ENCODE results near the gene HERPUD1. TPM values are rescaled to one million over a fixed set of nuclear protein-coding genes. Genes with fewer than 3 reads are reported as not detected.

The HERPUD1 gene
- total and polyA plus RNA-seq, 4 donors = 57.8 to 219 (median 118) TPM

DNA sequence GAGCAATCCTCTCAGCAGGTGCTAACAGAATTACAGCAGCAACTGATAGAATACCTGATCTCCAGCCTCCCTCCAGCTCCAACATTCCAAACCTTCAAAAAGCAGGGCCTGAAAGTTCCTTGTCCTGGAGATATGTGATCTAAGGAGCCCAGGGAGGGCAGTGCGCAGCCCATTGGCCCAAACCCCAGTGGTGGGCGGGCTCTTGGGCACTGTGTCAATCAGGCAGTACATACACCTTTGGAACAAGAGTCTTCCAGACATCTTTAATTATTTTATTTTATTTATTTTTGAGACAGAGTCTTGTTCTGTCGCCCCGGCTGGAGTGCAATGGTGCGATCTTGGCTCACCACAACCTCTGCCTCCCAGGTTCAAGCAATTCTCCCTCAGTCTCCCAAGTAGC lies 42.7 kb upstream of the HERPUD1 start (continued):
- TF ChIP-seq, protein P1, sequence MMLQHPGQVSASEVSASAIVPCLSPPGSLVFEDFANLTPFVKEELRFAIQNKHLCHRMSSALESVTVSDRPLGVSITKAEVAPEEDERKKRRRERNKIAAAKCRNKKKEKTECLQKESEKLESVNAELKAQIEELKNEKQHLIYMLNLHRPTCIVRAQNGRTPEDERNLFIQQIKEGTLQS (IDR thresholded peaks at IDR 0.05) = no peak
- TF ChIP-seq EGR1 (IDR thresholded peaks at IDR 0.05; ENCODE audit: low read depth in 2 of 2) (no peak), RXRA (IDR thresholded peaks at IDR 0.05) (no peak), SP1 (IDR thresholded peaks at IDR 0.05) (no peak), HNF4G (IDR thresholded peaks at IDR 0.05) (no peak), NR2F2 (IDR thresholded peaks at IDR 0.05) (no peak), GABPA (IDR thresholded peaks at IDR 0.05 in 1 of 2, conservative IDR thresholded peaks at IDR 0.05 in 1 of 2) (no peak), JUND (IDR thresholded peaks at IDR 0.05) (no peak), HNF4A (conservative IDR thresholded peaks at IDR 0.05) (no peak), TAF1 (conservative IDR thresholded peaks at IDR 0.05) (no peak)
- TF ChIP-seq, protein P2, sequence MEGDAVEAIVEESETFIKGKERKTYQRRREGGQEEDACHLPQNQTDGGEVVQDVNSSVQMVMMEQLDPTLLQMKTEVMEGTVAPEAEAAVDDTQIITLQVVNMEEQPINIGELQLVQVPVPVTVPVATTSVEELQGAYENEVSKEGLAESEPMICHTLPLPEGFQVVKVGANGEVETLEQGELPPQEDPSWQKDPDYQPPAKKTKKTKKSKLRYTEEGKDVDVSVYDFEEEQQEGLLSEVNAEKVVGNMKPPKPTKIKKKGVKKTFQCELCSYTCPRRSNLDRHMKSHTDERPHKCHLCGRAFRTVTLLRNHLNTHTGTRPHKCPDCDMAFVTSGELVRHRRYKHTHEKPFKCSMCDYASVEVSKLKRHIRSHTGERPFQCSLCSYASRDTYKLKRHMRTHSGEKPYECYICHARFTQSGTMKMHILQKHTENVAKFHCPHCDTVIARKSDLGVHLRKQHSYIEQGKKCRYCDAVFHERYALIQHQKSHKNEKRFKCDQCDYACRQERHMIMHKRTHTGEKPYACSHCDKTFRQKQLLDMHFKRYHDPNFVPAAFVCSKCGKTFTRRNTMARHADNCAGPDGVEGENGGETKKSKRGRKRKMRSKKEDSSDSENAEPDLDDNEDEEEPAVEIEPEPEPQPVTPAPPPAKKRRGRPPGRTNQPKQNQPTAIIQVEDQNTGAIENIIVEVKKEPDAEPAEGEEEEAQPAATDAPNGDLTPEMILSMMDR (IDR thresholded peaks at IDR 0.05; ENCODE audit: low read depth, low read length, missing input control) = no peak
- TF ChIP-seq, protein P3, sequence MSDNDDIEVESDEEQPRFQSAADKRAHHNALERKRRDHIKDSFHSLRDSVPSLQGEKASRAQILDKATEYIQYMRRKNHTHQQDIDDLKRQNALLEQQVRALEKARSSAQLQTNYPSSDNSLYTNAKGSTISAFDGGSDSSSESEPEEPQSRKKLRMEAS (IDR thresholded peaks at IDR 0.05) = no peak

DNA sequence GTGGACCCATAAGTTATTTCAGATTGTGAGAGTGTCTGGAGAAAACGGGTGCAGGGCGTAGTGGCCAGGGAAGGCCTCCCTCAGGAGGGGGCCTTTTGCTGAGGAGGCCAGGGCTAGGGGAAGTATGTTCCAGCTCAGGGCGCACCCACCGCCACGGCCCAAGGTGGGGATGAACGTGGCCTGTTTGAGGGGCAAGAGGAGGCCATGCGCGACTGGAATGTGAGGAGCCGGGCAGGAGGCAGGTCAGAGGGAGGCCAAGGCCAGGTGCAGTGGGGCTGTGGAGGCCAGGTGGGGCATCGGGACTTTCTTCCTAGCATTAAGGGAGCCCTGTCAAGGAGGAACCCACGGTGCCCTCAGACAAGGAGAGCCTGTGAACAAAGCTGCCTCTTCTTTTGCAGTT lies 40.3 kb upstream of the HERPUD1 start:
- Histone ChIP-seq H3K9ac (ENCODE audit: low read depth in 1 of 2, low read length in 2 of 2) (no peak overlapping the region), H3K36me3 (ENCODE audit: control insufficient read depth in 4 of 4, insufficient read depth in 3 of 4, low read depth in 1 of 4, low read length in 3 of 4) (no peaks in the 10 kb centered on the region), H3K9me3 (ENCODE audit: control insufficient read depth in 4 of 4, low read length in 3 of 4) (no peaks in the 10 kb centered on the region), H3K4me3 (ENCODE audit: low read depth in 1 of 3, low read length in 3 of 3) (no peak overlapping the region), H3K27me3 (ENCODE audit: control insufficient read depth in 4 of 4, insufficient read depth in 4 of 4, low read length in 3 of 4) (no peaks in the 10 kb centered on the region), H3K27ac (ENCODE audit: low read depth in 1 of 2, low read length in 2 of 2) (no peak overlapping the region), H3K4me1 (ENCODE audit: control insufficient read depth in 4 of 4, insufficient read depth in 4 of 4, low read length in 3 of 4) (peaks cover 0 to 2% (median 0%) of the 10 kb centered on the region in 4 donors)
- no peak for TF ChIP-seq EGR1 (IDR thresholded peaks at IDR 0.05; ENCODE audit: low read depth in 2 of 2)
- no peak for TF ChIP-seq JUND (IDR thresholded peaks at IDR 0.05)
- no peak for TF ChIP-seq GABPA (IDR thresholded peaks at IDR 0.05 in 1 of 2, conservative IDR thresholded peaks at IDR 0.05 in 1 of 2)
- DNase-seq (ENCODE audit: low spot score) = no peak
- WGBS = 89% methylated on average over 11 of the region's 11 CpGs

DNA sequence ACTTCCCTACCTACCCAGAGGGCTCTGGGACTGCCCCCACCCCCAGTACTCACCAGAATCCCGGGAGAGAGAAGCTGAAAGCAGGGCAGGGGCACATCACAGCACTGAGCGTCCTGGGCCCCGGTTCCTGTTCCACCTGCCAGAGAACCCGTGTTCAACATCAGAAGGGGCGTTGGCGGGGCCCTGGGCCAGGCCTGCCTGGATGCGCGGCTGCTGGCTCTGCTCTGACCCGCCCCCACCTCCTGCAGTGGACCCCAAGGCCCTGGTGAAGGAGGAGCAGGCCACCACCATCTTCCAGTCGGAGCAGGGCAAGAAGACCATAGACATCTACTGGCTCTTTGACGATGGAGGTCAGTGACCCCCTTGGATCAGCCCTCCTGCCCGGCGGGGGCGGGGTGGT lies 39.2 kb upstream of the HERPUD1 start:
- Histone ChIP-seq H3K9me3 (ENCODE audit: control insufficient read depth in 4 of 4, low read length in 3 of 4) (no peaks in the 10 kb centered on the region), H3K9ac (ENCODE audit: low read depth in 1 of 2, low read length in 2 of 2) (no peak overlapping the region), H3K36me3 (ENCODE audit: control insufficient read depth in 4 of 4, insufficient read depth in 3 of 4, low read depth in 1 of 4, low read length in 3 of 4) (no peaks in the 10 kb centered on the region), H3K4me3 (ENCODE audit: low read depth in 1 of 3, low read length in 3 of 3) (no peak overlapping the region), H3K27ac (ENCODE audit: low read depth in 1 of 2, low read length in 2 of 2) (no peak overlapping the region), H3K4me1 (ENCODE audit: control insufficient read depth in 4 of 4, insufficient read depth in 4 of 4, low read length in 3 of 4) (peaks cover 0 to 2% (median 0%) of the 10 kb centered on the region in 4 donors), H3K27me3 (ENCODE audit: control insufficient read depth in 4 of 4, insufficient read depth in 4 of 4, low read length in 3 of 4) (no peaks in the 10 kb centered on the region)
- DNase-seq (ENCODE audit: low spot score) = no peak
- no peak for TF ChIP-seq EGR1 (IDR thresholded peaks at IDR 0.05; ENCODE audit: low read depth in 2 of 2)
- 84% methylated on average over 14 of the region's 14 CpGs for WGBS

DNA sequence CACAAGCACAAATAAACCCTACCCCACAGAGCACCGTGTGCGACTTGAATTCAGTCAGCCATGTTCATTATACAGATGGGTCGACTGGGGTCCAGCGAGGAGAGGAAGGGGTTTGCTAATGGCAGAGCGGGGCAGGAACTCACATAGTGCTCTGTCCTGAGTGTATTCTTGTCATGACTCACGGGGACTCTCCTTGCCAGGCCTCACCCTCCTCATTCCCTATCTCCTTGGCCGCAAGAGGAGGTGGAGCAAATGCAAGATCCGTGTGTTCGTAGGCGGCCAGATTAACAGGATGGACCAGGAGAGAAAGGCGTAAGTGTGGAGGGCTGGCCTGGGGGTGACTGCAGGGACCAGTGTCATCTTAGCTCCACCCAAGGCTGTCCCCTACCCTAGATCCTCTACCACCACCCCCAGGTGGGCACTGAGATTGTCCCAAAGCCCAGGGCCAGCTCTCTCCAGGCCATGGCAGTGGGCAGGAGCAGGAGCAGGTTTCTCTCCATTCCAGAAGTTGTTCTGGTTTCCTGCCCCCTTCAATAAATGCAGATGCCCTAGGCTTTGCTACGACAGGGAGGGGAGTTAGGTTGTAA lies 37.5 kb upstream of the HERPUD1 start:
- Histone ChIP-seq H3K27me3 (ENCODE audit: control insufficient read depth in 4 of 4, insufficient read depth in 4 of 4, low read length in 3 of 4) (no peaks in the 10 kb centered on the region), H3K9ac (ENCODE audit: low read depth in 1 of 2, low read length in 2 of 2) (no peak overlapping the region), H3K36me3 (ENCODE audit: control insufficient read depth in 4 of 4, insufficient read depth in 3 of 4, low read depth in 1 of 4, low read length in 3 of 4) (no peaks in the 10 kb centered on the region), H3K4me3 (ENCODE audit: low read depth in 1 of 3, low read length in 3 of 3) (no peak overlapping the region), H3K9me3 (ENCODE audit: control insufficient read depth in 4 of 4, low read length in 3 of 4) (no peaks in the 10 kb centered on the region), H3K27ac (ENCODE audit: low read depth in 1 of 2, low read length in 2 of 2) (no peak overlapping the region), H3K4me1 (ENCODE audit: control insufficient read depth in 4 of 4, insufficient read depth in 4 of 4, low read length in 3 of 4) (peaks cover 0 to 2% (median 0%) of the 10 kb centered on the region in 4 donors)
- WGBS = 96% methylated on average over 12 of the region's 12 CpGs
- no peak for DNase-seq (ENCODE audit: low spot score)
- TF ChIP-seq, protein P1 (IDR thresholded peaks at IDR 0.05) = no peak
